ENCODE results near the gene FAIM2. TPM values are rescaled to one million over a fixed set of nuclear protein-coding genes. Genes with fewer than 3 reads are reported as not detected.

FAIM2 gene
- total and polyA plus RNA-seq, 2 donors (not counting 3 experiments of a cell fraction or from before 2014, with no cell fraction given), result 0.01 TPM; not detected in 1

- Histone ChIP-seq H3K27ac (ENCODE audit: insufficient read depth, low read depth, low read length) (no peak overlapping the region), H3K27me3 (ENCODE audit: control insufficient read depth in 2 of 2, insufficient read depth in 2 of 2, low read length in 2 of 2) (no peaks in the 10 kb centered on the region), H3K4me2 (ENCODE audit: insufficient read depth, low read length) (no peak overlapping the region), H3K9me3 (replicated peaks; ENCODE audit: control insufficient read depth, insufficient read depth, low read length) (no peaks in the 10 kb centered on the region), H3K79me2 (ENCODE audit: control insufficient read depth, insufficient read depth, low read length) (no peaks in the 10 kb centered on the region), H3K9me1 (replicated peaks; ENCODE audit: control insufficient read depth, extremely low read depth, insufficient read depth, low read length) (no peaks in the 10 kb centered on the region), H2AFZ (ENCODE audit: low read depth, low read length) (no peak overlapping the region), H3K4me3 (replicated peaks in 1 of 3; ENCODE audit: insufficient read depth in 1 of 3, low read depth in 1 of 3, low read length in 3 of 3) (no peak overlapping the region), H4K20me1 (replicated peaks; ENCODE audit: control insufficient read depth, extremely low read depth, insufficient read depth, low read length) (no peaks in the 10 kb centered on the region), H3K4me1 (ENCODE audit: control insufficient read depth, extremely low read depth, insufficient read depth, low read length) (no peaks in the 10 kb centered on the region), H3K36me3 (ENCODE audit: control insufficient read depth in 2 of 2, extremely low read depth in 1 of 2, insufficient read depth in 2 of 2, low read length in 2 of 2) (no peaks in the 10 kb centered on the region), H3K9ac (replicated peaks; ENCODE audit: extremely low read depth, insufficient read depth, low read length) (no peak overlapping the region)
- ChIA-PET POLR2A (interaction anchor here (0.6 kb wide), 1 partner anchor 23 kb away, joined by 9 read pairs; no protein-coding TSS in a partner anchor), CTCF (interaction anchor here (0.8 to 1.6 kb wide), 5 partner anchors 11 to 63 kb away, joined by 3 to 4 read pairs (median 3); no protein-coding TSS in a partner anchor)
- dilution Hi-C loops (cut with MboI; ENCODE audit: extremely low pct_ligation_motif_present, low sequenced_read_pairs), result no loop called here
- TF ChIP-seq GATA2 (IDR thresholded peaks at IDR 0.05; ENCODE audit: insufficient read depth, insufficient read length, low read depth, low read length), result no peak
- no peak for TF ChIP-seq POLR2AphosphoS5 (IDR thresholded peaks at IDR 0.05; ENCODE audit: insufficient read depth, low read depth, low read length)
- peak; percentile 65 for TF ChIP-seq FOS (IDR thresholded peaks at IDR 0.05; ENCODE audit: borderline replicate concordance, insufficient read depth, low read length)
- no peak for TF ChIP-seq POLR2A (IDR thresholded peaks at IDR 0.05; ENCODE audit: low read depth, low read length)
- TF ChIP-seq EZH2 (IDR thresholded peaks at IDR 0.05; ENCODE audit: borderline replicate concordance, low read depth, low read length, severe bottlenecking), result no peak
- peak; percentile 58 for TF ChIP-seq JUN (IDR thresholded peaks at IDR 0.05; ENCODE audit: borderline replicate concordance, insufficient read depth, insufficient read length, low read depth)
- no TSS peak for BruUV-seq (replicated peaks)
- FAIRE-seq (peak; percentile 85), DNase-seq (ENCODE audit: low read depth, low spot score) (peak; percentile 53)
- intact Hi-C loops (cut with micrococcal nuclease), result no loop called here
Observed at GRCh38 chr12:49930515-49931288, 27.0 kb upstream of the FAIM2 start.

GRCh38 chr12:49929581-49929980 is 25.9 kb upstream of the FAIM2 start:
- H3K4me2 ChIP-seq (ENCODE audit: insufficient read depth, low read length), result no peak overlapping the region
- intact Hi-C loops (cut with micrococcal nuclease), result no loop called here
- H3K4me3 ChIP-seq (replicated peaks in 1 of 3; ENCODE audit: insufficient read depth in 1 of 3, low read depth in 1 of 3, low read length in 3 of 3), result no peak overlapping the region
- TF ChIP-seq EZH2 (IDR thresholded peaks at IDR 0.05; ENCODE audit: borderline replicate concordance, low read depth, low read length, severe bottlenecking) (no peak), POLR2AphosphoS5 (IDR thresholded peaks at IDR 0.05; ENCODE audit: insufficient read depth, low read depth, low read length) (no peak), GATA2 (IDR thresholded peaks at IDR 0.05; ENCODE audit: insufficient read depth, insufficient read length, low read depth, low read length) (no peak), FOS (IDR thresholded peaks at IDR 0.05; ENCODE audit: borderline replicate concordance, insufficient read depth, low read length) (no peak), CTCF (IDR thresholded peaks at IDR 0.05; ENCODE audit: extremely low read depth in 1 of 2, insufficient read depth in 1 of 2, low read depth in 1 of 2, low read length in 2 of 2) (no peak), JUN (IDR thresholded peaks at IDR 0.05; ENCODE audit: borderline replicate concordance, insufficient read depth, insufficient read length, low read depth) (no peak), POLR2A (IDR thresholded peaks at IDR 0.05; ENCODE audit: low read depth, low read length) (no peak), MAX (IDR thresholded peaks at IDR 0.05; ENCODE audit: insufficient read depth, insufficient read length) (no peak), MYC (IDR thresholded peaks at IDR 0.05; ENCODE audit: low read depth, low read length) (no peak)
- CTCF ChIA-PET, result interaction anchor here (0.8 to 1.6 kb wide), 3 partner anchors 10 to 62 kb away, joined by 3 to 4 read pairs (median 3); no protein-coding TSS in a partner anchor
- FAIRE-seq, result no peak
- POLR2A ChIA-PET, result interaction anchor here (0.6 kb wide), 1 partner anchor 22 kb away, joined by 9 read pairs; no protein-coding TSS in a partner anchor
- H3K9me3 ChIP-seq (replicated peaks; ENCODE audit: control insufficient read depth, insufficient read depth, low read length), result no peaks in the 10 kb centered on the region
- no peaks in the 10 kb centered on the region for H3K79me2 ChIP-seq (ENCODE audit: control insufficient read depth, insufficient read depth, low read length)
- no peak for DNase-seq (ENCODE audit: low read depth, low spot score)
- H3K9me1 ChIP-seq (replicated peaks; ENCODE audit: control insufficient read depth, extremely low read depth, insufficient read depth, low read length), result no peaks in the 10 kb centered on the region
- no peak overlapping the region for H2AFZ ChIP-seq (ENCODE audit: low read depth, low read length)
- H3K27me3 ChIP-seq (ENCODE audit: control insufficient read depth in 2 of 2, insufficient read depth in 2 of 2, low read length in 2 of 2), result no peaks in the 10 kb centered on the region
- H3K4me1 ChIP-seq (ENCODE audit: control insufficient read depth, extremely low read depth, insufficient read depth, low read length), result no peaks in the 10 kb centered on the region
- no peak overlapping the region for H3K9ac ChIP-seq (replicated peaks; ENCODE audit: extremely low read depth, insufficient read depth, low read length)
- no peaks in the 10 kb centered on the region for H3K36me3 ChIP-seq (ENCODE audit: control insufficient read depth in 2 of 2, extremely low read depth in 1 of 2, insufficient read depth in 2 of 2, low read length in 2 of 2)
- H3K27ac ChIP-seq (ENCODE audit: insufficient read depth, low read depth, low read length), result no peak overlapping the region
- H4K20me1 ChIP-seq (replicated peaks; ENCODE audit: control insufficient read depth, extremely low read depth, insufficient read depth, low read length), result no peaks in the 10 kb centered on the region
- BruUV-seq (replicated peaks), result no TSS peak
- dilution Hi-C loops (cut with MboI; ENCODE audit: extremely low pct_ligation_motif_present, low sequenced_read_pairs), result no loop called here
